ENCODE results near the gene GNG12. TPM values are rescaled to one million over a fixed set of nuclear protein-coding genes. Genes with fewer than 3 reads are reported as not detected.
A peak's percentile ranks its signal among the peaks of the same experiment; 100 is the strongest.

Gene GNG12
- total and polyA plus RNA-seq, 9 of the 15 experiments (the other 6 are each of a cell fraction or from before 2014, with no cell fraction given) = 2.6 to 6.0 (median 4.1) TPM

DNA sequence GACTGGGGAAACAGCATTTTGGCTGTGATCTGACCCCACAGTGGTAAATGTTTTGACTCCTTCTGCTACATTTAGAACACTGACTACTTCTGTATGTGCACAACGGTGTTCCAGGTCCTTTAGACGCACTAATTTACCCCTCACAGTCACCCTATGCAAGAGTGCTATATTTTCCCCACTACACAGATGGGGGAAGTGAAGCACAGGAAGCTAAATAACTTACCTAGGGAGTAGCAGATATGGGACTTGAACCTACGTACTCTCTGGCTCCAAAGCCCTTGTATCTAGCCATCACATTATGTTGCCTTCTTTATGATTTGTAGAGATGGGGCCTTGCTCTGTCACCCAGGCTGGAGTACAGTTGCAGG is 99.0 kb downstream of the GNG12 start (continued):
- TF ChIP-seq, protein P1, sequence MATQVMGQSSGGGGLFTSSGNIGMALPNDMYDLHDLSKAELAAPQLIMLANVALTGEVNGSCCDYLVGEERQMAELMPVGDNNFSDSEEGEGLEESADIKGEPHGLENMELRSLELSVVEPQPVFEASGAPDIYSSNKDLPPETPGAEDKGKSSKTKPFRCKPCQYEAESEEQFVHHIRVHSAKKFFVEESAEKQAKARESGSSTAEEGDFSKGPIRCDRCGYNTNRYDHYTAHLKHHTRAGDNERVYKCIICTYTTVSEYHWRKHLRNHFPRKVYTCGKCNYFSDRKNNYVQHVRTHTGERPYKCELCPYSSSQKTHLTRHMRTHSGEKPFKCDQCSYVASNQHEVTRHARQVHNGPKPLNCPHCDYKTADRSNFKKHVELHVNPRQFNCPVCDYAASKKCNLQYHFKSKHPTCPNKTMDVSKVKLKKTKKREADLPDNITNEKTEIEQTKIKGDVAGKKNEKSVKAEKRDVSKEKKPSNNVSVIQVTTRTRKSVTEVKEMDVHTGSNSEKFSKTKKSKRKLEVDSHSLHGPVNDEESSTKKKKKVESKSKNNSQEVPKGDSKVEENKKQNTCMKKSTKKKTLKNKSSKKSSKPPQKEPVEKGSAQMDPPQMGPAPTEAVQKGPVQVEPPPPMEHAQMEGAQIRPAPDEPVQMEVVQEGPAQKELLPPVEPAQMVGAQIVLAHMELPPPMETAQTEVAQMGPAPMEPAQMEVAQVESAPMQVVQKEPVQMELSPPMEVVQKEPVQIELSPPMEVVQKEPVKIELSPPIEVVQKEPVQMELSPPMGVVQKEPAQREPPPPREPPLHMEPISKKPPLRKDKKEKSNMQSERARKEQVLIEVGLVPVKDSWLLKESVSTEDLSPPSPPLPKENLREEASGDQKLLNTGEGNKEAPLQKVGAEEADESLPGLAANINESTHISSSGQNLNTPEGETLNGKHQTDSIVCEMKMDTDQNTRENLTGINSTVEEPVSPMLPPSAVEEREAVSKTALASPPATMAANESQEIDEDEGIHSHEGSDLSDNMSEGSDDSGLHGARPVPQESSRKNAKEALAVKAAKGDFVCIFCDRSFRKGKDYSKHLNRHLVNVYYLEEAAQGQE (IDR thresholded peaks at IDR 0.05; ENCODE audit: borderline replicate concordance) = no peak
- TF ChIP-seq, protein P1 (CRISPR knock-in tag; IDR thresholded peaks at IDR 0.05; ENCODE audit: low read depth) = no peak
- no peak for TF ChIP-seq ZSCAN29 (IDR thresholded peaks at IDR 0.05)
- TF ChIP-seq, protein P2, sequence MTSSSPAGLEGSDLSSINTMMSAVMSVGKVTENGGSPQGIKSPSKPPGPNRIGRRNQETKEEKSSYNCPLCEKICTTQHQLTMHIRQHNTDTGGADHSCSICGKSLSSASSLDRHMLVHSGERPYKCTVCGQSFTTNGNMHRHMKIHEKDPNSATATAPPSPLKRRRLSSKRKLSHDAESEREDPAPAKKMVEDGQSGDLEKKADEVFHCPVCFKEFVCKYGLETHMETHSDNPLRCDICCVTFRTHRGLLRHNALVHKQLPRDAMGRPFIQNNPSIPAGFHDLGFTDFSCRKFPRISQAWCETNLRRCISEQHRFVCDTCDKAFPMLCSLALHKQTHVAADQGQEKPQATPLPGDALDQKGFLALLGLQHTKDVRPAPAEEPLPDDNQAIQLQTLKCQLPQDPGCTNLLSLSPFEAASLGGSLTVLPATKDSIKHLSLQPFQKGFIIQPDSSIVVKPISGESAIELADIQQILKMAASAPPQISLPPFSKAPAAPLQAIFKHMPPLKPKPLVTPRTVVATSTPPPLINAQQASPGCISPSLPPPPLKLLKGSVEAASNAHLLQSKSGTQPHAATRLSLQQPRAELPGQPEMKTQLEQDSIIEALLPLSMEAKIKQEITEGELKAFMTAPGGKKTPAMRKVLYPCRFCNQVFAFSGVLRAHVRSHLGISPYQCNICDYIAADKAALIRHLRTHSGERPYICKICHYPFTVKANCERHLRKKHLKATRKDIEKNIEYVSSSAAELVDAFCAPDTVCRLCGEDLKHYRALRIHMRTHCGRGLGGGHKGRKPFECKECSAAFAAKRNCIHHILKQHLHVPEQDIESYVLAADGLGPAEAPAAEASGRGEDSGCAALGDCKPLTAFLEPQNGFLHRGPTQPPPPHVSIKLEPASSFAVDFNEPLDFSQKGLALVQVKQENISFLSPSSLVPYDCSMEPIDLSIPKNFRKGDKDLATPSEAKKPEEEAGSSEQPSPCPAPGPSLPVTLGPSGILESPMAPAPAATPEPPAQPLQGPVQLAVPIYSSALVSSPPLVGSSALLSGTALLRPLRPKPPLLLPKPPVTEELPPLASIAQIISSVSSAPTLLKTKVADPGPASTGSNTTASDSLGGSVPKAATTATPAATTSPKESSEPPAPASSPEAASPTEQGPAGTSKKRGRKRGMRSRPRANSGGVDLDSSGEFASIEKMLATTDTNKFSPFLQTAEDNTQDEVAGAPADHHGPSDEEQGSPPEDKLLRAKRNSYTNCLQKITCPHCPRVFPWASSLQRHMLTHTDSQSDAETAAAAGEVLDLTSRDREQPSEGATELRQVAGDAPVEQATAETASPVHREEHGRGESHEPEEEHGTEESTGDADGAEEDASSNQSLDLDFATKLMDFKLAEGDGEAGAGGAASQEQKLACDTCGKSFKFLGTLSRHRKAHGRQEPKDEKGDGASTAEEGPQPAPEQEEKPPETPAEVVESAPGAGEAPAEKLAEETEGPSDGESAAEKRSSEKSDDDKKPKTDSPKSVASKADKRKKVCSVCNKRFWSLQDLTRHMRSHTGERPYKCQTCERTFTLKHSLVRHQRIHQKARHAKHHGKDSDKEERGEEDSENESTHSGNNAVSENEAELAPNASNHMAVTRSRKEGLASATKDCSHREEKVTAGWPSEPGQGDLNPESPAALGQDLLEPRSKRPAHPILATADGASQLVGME (CRISPR knock-in tag; IDR thresholded peaks at IDR 0.05) = no peak
- TF ChIP-seq GTF2E2 (tag; IDR thresholded peaks at IDR 0.05) = 0 out of 2 replicates have a peak, but pooled peaks have one; percentile 43
- TF ChIP-seq PYGO2 (tag; IDR thresholded peaks at IDR 0.05) = 0 out of 2 replicates have a peak, but pooled peaks have one; percentile 30
- no peak for TF ChIP-seq FOXJ2 (tag; IDR thresholded peaks at IDR 0.05)
- no peak for TF ChIP-seq HDAC1 (IDR thresholded peaks at IDR 0.05)
- TF ChIP-seq C11orf30 (IDR thresholded peaks at IDR 0.05; ENCODE audit: low read depth) = no peak
- TF ChIP-seq ZSCAN32 (CRISPR knock-in tag; IDR thresholded peaks at IDR 0.05) = no peak
- TF ChIP-seq ZNF311 (CRISPR knock-in tag; IDR thresholded peaks at IDR 0.05) = no peak
- no peak for TF ChIP-seq ZNF436 (CRISPR knock-in tag; IDR thresholded peaks at IDR 0.05)
- TF ChIP-seq POLR2G (IDR thresholded peaks at IDR 0.05; ENCODE audit: low read depth, low read length) = no peak

Data from K562 (cell line).